ENCODE data around the gene ABCA7.

DNA sequence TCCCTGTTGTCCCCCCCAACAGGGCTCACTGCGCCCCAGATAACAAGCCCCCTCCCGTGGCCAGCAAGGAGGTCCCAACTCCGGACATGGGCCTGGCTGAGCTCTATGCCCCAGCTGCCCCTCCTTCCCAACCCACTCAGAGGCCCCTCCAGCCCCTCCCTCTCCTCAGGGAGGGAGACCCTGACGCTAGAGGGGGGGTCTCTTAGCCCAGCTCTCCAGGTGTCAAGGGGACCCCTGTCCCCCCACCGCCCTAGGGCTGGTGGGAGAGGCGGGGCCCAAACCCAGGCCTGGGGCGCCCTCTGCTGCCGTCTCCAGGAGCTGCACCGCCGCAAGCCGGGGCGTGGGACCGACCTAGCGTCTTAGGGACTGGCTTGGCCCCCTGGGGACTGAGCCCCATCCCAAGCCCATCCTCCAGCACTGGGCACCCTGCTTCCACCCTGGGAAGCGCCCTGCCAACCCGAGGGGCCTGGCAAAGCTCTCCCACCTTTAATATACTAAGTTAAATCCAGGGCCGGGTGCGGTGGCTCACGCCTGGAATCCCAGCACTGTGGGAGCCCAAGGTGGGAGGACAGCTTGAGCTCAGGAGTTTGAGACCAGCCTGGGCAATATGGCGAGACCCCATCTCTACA is 38.3 kb upstream of the ABCA7 start:
- no peak for TF ChIP-seq TAF1 (IDR thresholded peaks at IDR 0.05; ENCODE audit: low read depth, low read length)
- no peak for TF ChIP-seq POLR2A (IDR thresholded peaks at IDR 0.05; ENCODE audit: low read depth, low read length)
- TF ChIP-seq POLR2AphosphoS5 (IDR thresholded peaks at IDR 0.05; ENCODE audit: low read depth, low read length), result no peak
- TF ChIP-seq POU2F2 (IDR thresholded peaks at IDR 0.05; ENCODE audit: low read depth, low read length), result no peak
- TF ChIP-seq SPI1 (IDR thresholded peaks at IDR 0.05; ENCODE audit: low read depth, low read length), result no peak

Measured in GM12891 (cell line).